Bladder microvascular endothelial cell (primary cell): ENCODE measurements around the gene PMP22. TPM values are rescaled to one million over a fixed set of nuclear protein-coding genes. Genes with fewer than 3 reads are reported as not detected.

Source experiments
- total RNA-seq: library from RNA; depleted of rRNA; stranded (reverse); fragments of >200 nt; gene quantifications from 2 replicates; pipeline ENCODE4 v1.2.3, GENCODE V29; 2014

Gene PMP22
- 20.9 and 41.5 TPM in 2 replicates for total RNA-seq

GRCh38 chr17:15265131-15265530, at the start of gene PMP22:
Gene PMP22, minus strand, starts transcription at chr17:15265326. Its CDS starts 4,599 bp downstream, at chr17:15260727.

Other genes with a start within 250 kb of the PMP22 start
- gene TEKT3, start 76.3 kb upstream of the PMP22 start, total RNA-seq, result not detected in 2 replicates
- gene CDRT4, start 202.3 kb upstream of the PMP22 start, total RNA-seq, result 1.8 and 4.9 TPM in 2 replicates